ENCODE measurements around the gene RPS15. TPM values are rescaled to one million over a fixed set of nuclear protein-coding genes. Genes with fewer than 3 reads are reported as not detected.

Gene RPS15
- total RNA-seq, 3 donors from 2014 or later (not counting 1 experiment from before 2014, with no cell fraction given): 731 to 872 (median 837) TPM

DNA sequence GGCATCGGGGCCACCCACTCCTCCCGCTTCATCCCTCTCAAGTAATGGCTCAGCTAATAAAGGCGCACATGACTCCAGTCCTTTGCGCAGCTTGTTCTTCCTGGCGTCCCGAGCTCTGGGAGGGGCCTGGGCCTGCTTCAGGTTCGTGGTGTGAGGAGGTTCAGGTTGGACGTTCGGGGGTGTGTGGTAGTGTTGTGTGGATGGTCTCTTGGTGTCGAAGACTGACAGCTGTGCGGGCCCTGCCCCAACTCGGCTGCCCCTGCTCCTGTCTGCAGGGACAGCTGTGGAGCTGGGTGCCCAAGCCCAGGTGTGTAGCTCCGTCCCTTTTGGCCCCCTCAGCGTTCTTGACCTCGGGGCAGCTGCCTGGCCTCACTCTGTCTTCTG lies 2.2 kb downstream of the RPS15 start:
- no peak for ATAC-seq
- TF ChIP-seq, protein P1, sequence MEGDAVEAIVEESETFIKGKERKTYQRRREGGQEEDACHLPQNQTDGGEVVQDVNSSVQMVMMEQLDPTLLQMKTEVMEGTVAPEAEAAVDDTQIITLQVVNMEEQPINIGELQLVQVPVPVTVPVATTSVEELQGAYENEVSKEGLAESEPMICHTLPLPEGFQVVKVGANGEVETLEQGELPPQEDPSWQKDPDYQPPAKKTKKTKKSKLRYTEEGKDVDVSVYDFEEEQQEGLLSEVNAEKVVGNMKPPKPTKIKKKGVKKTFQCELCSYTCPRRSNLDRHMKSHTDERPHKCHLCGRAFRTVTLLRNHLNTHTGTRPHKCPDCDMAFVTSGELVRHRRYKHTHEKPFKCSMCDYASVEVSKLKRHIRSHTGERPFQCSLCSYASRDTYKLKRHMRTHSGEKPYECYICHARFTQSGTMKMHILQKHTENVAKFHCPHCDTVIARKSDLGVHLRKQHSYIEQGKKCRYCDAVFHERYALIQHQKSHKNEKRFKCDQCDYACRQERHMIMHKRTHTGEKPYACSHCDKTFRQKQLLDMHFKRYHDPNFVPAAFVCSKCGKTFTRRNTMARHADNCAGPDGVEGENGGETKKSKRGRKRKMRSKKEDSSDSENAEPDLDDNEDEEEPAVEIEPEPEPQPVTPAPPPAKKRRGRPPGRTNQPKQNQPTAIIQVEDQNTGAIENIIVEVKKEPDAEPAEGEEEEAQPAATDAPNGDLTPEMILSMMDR (IDR thresholded peaks at IDR 0.05): no peak
- H3K9me3 ChIP-seq (ENCODE audit: control insufficient read depth, insufficient read depth, low read length): no peaks in the 10 kb centered on the region
- intact Hi-C loops (cut with micrococcal nuclease): no loop called here
- Mint-ChIP-seq H3K36me3 (no peaks in the 10 kb centered on the region), H3K4me3 (peak overlapping the region; percentile 95), H3K27me3 (ENCODE audit: low read depth in 2 of 2) (no peaks in the 10 kb centered on the region), H3K27ac (peak overlapping the region; percentile 69 to 71), H3K9me3 (no peaks in the 10 kb centered on the region), H3K4me1 (peaks cover 17 to 35% of the 10 kb centered on the region in 2 donors)
- H3K36me3 ChIP-seq (ENCODE audit: control insufficient read depth, insufficient read depth, low read length): peaks cover 35% of the 10 kb centered on the region
- no peak for DNase-seq
- H3K27ac ChIP-seq (ENCODE audit: low read length): no peak overlapping the region
- no peaks in the 10 kb centered on the region for H3K27me3 ChIP-seq (ENCODE audit: control insufficient read depth, insufficient read depth, low read length)
- WGBS (ENCODE audit: insufficient coverage): 97% methylated on average over 15 of the region's 15 CpGs
- peaks cover 41% of the 10 kb centered on the region for H3K4me1 ChIP-seq (ENCODE audit: control insufficient read depth, insufficient read depth, low read length)
- no peak overlapping the region for H3K4me3 ChIP-seq (ENCODE audit: low read length)

DNA sequence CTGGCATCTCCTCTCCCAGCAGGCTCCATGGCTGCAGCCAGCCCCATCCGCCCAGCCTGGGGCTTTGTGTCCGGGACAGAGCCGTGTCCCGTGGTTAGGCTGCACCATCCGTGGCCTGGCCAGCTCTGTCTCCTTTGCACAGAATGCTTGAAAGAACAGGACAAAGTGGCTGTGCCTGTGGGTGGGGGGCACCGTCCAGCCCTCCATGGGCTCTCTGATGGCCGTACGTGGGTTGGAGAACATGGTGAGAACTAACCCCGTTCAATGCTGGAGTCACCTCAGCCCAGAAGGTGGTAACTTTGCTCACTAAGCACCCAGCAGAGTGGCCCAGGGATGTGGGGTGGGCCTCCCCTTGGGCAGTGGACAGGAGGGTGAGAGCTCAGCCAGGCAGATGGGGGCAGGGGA lies 2.8 kb downstream of the RPS15 start:
- peaks cover 17 to 37% of the 10 kb centered on the region in 2 donors for H3K4me1 Mint-ChIP-seq
- no peaks in the 10 kb centered on the region for H3K27me3 Mint-ChIP-seq (ENCODE audit: low read depth in 2 of 2)
- DNase-seq (no peak), ATAC-seq (no peak)
- peak overlapping the region; percentile 95 for H3K4me3 Mint-ChIP-seq
- H3K27ac ChIP-seq (ENCODE audit: low read length): no peak overlapping the region
- peaks cover 46% of the 10 kb centered on the region for H3K4me1 ChIP-seq (ENCODE audit: control insufficient read depth, insufficient read depth, low read length)
- H3K4me3 ChIP-seq (ENCODE audit: low read length): no peak overlapping the region
- H3K27ac Mint-ChIP-seq: peak overlapping the region; percentile 69 to 71
- H3K9me3 Mint-ChIP-seq: no peaks in the 10 kb centered on the region
- TF ChIP-seq, protein P1 (IDR thresholded peaks at IDR 0.05): no peak
- peaks cover 31% of the 10 kb centered on the region for H3K36me3 ChIP-seq (ENCODE audit: control insufficient read depth, insufficient read depth, low read length)
- 97% methylated on average over 9 of the region's 9 CpGs for WGBS (ENCODE audit: insufficient coverage)
- H3K9me3 ChIP-seq (ENCODE audit: control insufficient read depth, insufficient read depth, low read length): no peaks in the 10 kb centered on the region
- H3K27me3 ChIP-seq (ENCODE audit: control insufficient read depth, insufficient read depth, low read length): no peaks in the 10 kb centered on the region
- intact Hi-C loops (cut with micrococcal nuclease): no loop called here
- no peaks in the 10 kb centered on the region for H3K36me3 Mint-ChIP-seq

DNA sequence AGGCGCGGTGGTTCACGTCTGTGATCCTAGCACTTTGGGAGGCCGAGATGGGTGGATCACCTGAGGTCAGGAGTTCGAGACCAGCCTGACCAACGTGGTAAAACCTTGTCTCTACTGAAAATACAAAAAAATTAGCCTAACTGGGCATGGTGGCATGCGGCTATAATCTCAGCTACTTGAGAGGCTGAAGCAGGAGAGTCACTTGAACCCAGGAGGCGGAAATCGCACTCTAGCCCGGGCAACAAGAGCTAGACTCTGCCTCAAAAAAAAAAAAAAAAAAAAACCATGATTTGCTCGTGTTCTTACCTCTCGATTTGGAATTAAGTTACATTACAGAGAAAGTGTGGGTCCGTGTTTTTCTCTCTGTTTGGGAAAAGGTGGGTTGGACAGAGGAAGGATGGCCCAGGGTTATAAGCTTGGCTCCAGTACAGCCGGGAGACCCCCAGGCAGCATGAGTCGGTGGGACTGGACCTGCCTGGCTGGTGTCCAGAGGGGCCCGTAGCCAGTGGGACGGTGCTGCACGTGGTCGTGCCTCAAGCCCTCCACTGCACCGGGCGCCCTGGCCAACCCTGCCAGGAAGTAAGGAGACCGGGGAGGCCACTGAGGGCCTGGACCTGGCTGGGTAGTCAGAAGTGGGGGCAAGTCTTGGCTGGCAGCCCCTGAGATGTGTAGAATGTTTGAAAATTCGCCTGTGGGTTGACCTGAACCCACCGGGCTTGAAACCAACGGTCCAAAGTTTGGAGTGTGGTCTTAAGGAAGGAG lies 3.7 kb downstream of the RPS15 start:
- ATAC-seq (no peak), DNase-seq (no peak)
- Mint-ChIP-seq H3K36me3 (no peaks in the 10 kb centered on the region), H3K27ac (peak overlapping the region in 1 of 2 donors; percentile 71), H3K4me3 (peak overlapping the region; percentile 15), H3K9me3 (no peaks in the 10 kb centered on the region), H3K4me1 (peaks cover 17 to 37% of the 10 kb centered on the region in 2 donors), H3K27me3 (ENCODE audit: low read depth in 2 of 2) (no peaks in the 10 kb centered on the region)
- TF ChIP-seq, protein P1 (IDR thresholded peaks at IDR 0.05): no peak
- Histone ChIP-seq H3K36me3 (ENCODE audit: control insufficient read depth, insufficient read depth, low read length) (peaks cover 31% of the 10 kb centered on the region), H3K4me3 (ENCODE audit: low read length) (no peak overlapping the region), H3K9me3 (ENCODE audit: control insufficient read depth, insufficient read depth, low read length) (no peaks in the 10 kb centered on the region), H3K4me1 (ENCODE audit: control insufficient read depth, insufficient read depth, low read length) (peaks cover 50% of the 10 kb centered on the region), H3K27me3 (ENCODE audit: control insufficient read depth, insufficient read depth, low read length) (peaks cover 3% of the 10 kb centered on the region), H3K27ac (ENCODE audit: low read length) (no peak overlapping the region)
- WGBS (ENCODE audit: insufficient coverage): 91% methylated on average over 23 of the region's 25 CpGs
- intact Hi-C loops (cut with micrococcal nuclease): no loop called here
